Spleen (tissue), 7 donors: Measurements from ENCODE around the gene STK40.

Experiments
- POLR2A ChIP-seq, 3 donors: fragments of 450-650 bp; IDR thresholded peaks; one replicate each; pipeline ENCODE4 v1.5.1; 2017; ENCODE audit warnings: antibody characterized with exemption in 3 of 3, mild to moderate bottlenecking in 1 of 3
- POLR2AphosphoS5 ChIP-seq, 3 donors: sonication (generic); formaldehyde crosslinking; IDR thresholded peaks; one replicate each; pipeline ENCODE4 v1.5.1; 2017; ENCODE audit warnings: antibody characterized with exemption in 3 of 3
- TF ChIP-seq, protein P1 (sequence below), 11 experiments: fragments of 200-600 bp in 7 of 11; fragments of 450-650 bp in 4 of 11; sonication (generic) in 4 of 11; IDR thresholded peaks in 8 of 11; conservative IDR thresholded peaks in 3 of 11; 1 replicate in 7 of 11; 2 replicates in 4 of 11; pipeline versions ENCODE4 v1.4.0 to v1.8.0; 2016 to 2021; ENCODE audit warnings: antibody characterized with exemption in 11 of 11, inconsistent platforms in 4 of 11, mild to moderate bottlenecking in 1 of 11
- donor health status: DM: no; HTN: no; CAD: no; lungs with moderate emphysema.
- donor health status: DM: no; HTN: no; CAD: no.
- donor health status: DM: no; HTN: no; CAD: no.

DNA sequence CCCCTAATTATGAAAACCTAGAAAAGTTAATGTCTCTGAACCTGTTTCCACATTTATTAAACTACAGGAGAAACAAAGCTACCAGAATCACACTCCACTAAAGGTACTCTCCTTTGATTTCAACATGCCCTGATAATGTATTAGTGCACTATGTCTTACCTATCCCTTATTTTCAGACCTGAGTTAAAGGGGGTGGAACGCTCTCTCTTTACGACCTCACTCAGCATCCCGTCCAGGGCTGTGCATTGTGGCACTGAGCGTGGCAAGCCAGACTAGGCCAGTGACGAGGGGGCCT is 11.3 kb upstream of the STK40 start:
- TF ChIP-seq POLR2A (IDR thresholded peaks at IDR 0.05) (no peak), POLR2AphosphoS5 (IDR thresholded peaks at IDR 0.05) (no peak)
- TF ChIP-seq, protein P1, sequence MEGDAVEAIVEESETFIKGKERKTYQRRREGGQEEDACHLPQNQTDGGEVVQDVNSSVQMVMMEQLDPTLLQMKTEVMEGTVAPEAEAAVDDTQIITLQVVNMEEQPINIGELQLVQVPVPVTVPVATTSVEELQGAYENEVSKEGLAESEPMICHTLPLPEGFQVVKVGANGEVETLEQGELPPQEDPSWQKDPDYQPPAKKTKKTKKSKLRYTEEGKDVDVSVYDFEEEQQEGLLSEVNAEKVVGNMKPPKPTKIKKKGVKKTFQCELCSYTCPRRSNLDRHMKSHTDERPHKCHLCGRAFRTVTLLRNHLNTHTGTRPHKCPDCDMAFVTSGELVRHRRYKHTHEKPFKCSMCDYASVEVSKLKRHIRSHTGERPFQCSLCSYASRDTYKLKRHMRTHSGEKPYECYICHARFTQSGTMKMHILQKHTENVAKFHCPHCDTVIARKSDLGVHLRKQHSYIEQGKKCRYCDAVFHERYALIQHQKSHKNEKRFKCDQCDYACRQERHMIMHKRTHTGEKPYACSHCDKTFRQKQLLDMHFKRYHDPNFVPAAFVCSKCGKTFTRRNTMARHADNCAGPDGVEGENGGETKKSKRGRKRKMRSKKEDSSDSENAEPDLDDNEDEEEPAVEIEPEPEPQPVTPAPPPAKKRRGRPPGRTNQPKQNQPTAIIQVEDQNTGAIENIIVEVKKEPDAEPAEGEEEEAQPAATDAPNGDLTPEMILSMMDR (IDR thresholded peaks at IDR 0.05 in 8 of 11, conservative IDR thresholded peaks at IDR 0.05 in 3 of 11) = no peak
